ENCODE results near the gene PAPPA2. TPM values are rescaled to one million over a fixed set of nuclear protein-coding genes. Genes with fewer than 3 reads are reported as not detected.

Gene PAPPA2
- total and polyA plus RNA-seq, 7 donors = under 0.01 to 3.9 (median 1.2) TPM; not detected in 1

DNA sequence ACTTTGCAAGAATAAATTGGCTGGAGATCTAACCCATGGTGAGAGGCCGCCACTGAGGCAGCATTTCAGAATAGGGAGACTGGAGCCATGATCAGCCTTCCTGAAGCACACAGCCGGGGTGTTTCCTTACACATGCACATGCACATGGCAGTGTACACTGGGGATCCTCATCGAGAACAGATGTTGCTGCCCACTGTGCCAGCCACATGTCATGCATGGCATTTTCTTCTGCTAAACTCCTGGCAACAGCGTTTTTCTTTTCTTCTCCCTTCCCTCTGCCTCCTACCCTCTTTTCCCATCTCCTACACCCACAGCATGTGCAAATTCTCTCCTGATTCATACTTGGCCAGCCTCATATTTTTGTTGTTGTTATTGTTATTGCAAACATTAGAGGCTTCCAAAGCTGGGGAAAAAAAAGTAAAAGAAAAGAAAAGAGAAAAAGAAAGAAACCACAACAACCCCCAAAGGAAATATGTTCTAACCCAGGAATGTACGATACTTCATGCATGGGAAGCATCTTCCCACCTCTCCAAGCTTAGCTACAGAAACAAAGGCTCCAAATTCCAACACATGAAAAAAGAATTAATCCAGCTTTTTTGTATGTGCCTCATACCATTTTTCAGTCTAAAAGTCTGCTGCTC is 357.5 kb downstream of the PAPPA2 start:
- 79 to 81% methylated on average over 5 of the region's 5 CpGs for WGBS, 2 donors
- TF ChIP-seq, protein P1, sequence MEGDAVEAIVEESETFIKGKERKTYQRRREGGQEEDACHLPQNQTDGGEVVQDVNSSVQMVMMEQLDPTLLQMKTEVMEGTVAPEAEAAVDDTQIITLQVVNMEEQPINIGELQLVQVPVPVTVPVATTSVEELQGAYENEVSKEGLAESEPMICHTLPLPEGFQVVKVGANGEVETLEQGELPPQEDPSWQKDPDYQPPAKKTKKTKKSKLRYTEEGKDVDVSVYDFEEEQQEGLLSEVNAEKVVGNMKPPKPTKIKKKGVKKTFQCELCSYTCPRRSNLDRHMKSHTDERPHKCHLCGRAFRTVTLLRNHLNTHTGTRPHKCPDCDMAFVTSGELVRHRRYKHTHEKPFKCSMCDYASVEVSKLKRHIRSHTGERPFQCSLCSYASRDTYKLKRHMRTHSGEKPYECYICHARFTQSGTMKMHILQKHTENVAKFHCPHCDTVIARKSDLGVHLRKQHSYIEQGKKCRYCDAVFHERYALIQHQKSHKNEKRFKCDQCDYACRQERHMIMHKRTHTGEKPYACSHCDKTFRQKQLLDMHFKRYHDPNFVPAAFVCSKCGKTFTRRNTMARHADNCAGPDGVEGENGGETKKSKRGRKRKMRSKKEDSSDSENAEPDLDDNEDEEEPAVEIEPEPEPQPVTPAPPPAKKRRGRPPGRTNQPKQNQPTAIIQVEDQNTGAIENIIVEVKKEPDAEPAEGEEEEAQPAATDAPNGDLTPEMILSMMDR (IDR thresholded peaks at IDR 0.05) = no peak
- TF ChIP-seq POLR2AphosphoS5 (IDR thresholded peaks at IDR 0.05) = no peak
- TF ChIP-seq POLR2A (IDR thresholded peaks at IDR 0.05) = no peak
- TF ChIP-seq EP300 (IDR thresholded peaks at IDR 0.05) = no peak
- Histone ChIP-seq H3K4me1 (no peaks in the 10 kb centered on the region), H3K36me3 (no peaks in the 10 kb centered on the region), H3K27me3 (no peaks in the 10 kb centered on the region), H3K9me3 (no peaks in the 10 kb centered on the region), H3K27ac (no peak overlapping the region), H3K4me3 (no peak overlapping the region)
- intact Hi-C loops (cut with DNase I) = no loop called here
- DNase-seq = no peak

- intact Hi-C loops (cut with DNase I) = no loop called here
- no peak overlapping the region for H3K27ac ChIP-seq
- no peak for DNase-seq
- H3K9me3 ChIP-seq = no peaks in the 10 kb centered on the region
- H3K4me3 ChIP-seq = no peak overlapping the region
- no peaks in the 10 kb centered on the region for H3K36me3 ChIP-seq
- no peaks in the 10 kb centered on the region for H3K4me1 ChIP-seq
- TF ChIP-seq EP300 (IDR thresholded peaks at IDR 0.05) (no peak), POLR2A (IDR thresholded peaks at IDR 0.05) (no peak), POLR2AphosphoS5 (IDR thresholded peaks at IDR 0.05) (no peak)
- TF ChIP-seq, protein P1 (IDR thresholded peaks at IDR 0.05) = no peak
- 21 to 41% methylated on average over 1 of the region's 1 CpG for WGBS, 2 donors
- no peaks in the 10 kb centered on the region for H3K27me3 ChIP-seq
These were observed 363.3 kb downstream of the PAPPA2 start for GRCh38 chr1:176826265-176826664.

GRCh38 chr1:176829261-176829660 is 366.3 kb downstream of the PAPPA2 start:
- no peak for TF ChIP-seq POLR2AphosphoS5 (IDR thresholded peaks at IDR 0.05)
- TF ChIP-seq EP300 (IDR thresholded peaks at IDR 0.05) = no peak
- TF ChIP-seq, protein P1 (IDR thresholded peaks at IDR 0.05) = no peak
- no peak for TF ChIP-seq POLR2A (IDR thresholded peaks at IDR 0.05)
- intact Hi-C loops (cut with DNase I) = no loop called here
- H3K4me1 ChIP-seq = no peaks in the 10 kb centered on the region
- no peak overlapping the region for H3K4me3 ChIP-seq
- WGBS, 2 donors = 53 to 68% methylated on average over 8 of the region's 8 CpGs
- no peak for DNase-seq
- H3K27me3 ChIP-seq = no peaks in the 10 kb centered on the region
- H3K36me3 ChIP-seq = no peaks in the 10 kb centered on the region
- H3K27ac ChIP-seq = no peak overlapping the region
- H3K9me3 ChIP-seq = no peaks in the 10 kb centered on the region

DNA sequence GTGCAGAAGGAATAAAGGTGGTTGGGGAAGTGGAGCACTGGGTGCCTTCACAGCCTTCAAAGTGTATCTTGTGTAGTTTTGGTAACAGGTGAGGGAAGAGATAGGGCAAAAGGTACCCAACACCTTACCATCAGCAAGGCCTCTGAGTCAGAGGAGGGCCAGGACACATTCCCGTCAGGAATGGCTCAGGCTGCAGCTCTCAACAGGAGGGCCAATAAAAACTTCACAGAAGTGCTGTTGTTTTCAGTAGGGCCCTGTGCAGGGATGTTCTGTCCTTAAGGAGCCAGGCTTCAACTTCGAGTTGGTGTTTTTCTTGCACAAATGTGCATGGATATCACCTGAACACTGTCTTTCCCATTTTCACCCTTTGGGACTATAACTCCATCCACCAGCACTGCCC is 368.2 kb downstream of the PAPPA2 start:
- no peaks in the 10 kb centered on the region for H3K27me3 ChIP-seq
- H3K4me1 ChIP-seq = no peaks in the 10 kb centered on the region
- no peak overlapping the region for H3K27ac ChIP-seq
- no peaks in the 10 kb centered on the region for H3K9me3 ChIP-seq
- intact Hi-C loops (cut with DNase I) = no loop called here
- DNase-seq = no peak
- no peaks in the 10 kb centered on the region for H3K36me3 ChIP-seq
- WGBS, 2 donors = 37 to 58% methylated on average over 2 of the region's 2 CpGs
- TF ChIP-seq POLR2A (IDR thresholded peaks at IDR 0.05) (no peak), POLR2AphosphoS5 (IDR thresholded peaks at IDR 0.05) (no peak), EP300 (IDR thresholded peaks at IDR 0.05) (no peak)
- TF ChIP-seq, protein P1 (IDR thresholded peaks at IDR 0.05) = no peak
- no peak overlapping the region for H3K4me3 ChIP-seq

DNA sequence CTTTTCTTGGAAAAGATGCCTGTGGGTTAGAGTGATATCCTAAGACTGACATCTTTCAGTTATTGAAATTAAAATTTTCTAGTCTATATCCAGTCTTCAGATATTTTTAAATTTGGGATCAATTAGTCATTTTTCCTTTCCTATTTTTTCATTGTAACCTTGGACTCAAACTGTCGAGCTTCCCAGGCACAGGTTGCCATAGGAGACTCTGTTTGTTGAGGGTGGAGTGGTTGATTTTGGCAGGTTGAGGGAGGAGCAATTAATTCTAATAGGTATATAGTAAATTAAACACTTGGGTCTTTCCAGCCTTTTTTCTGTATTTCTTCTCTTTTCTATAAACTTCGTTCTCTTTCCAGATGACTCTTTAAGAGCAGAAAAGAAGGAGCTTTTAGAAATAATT is 374.7 kb downstream of the PAPPA2 start:
- 45 to 67% methylated on average over 2 of the region's 2 CpGs for WGBS, 2 donors
- DNase-seq = no peak
- H3K9me3 ChIP-seq = no peaks in the 10 kb centered on the region
- no peak overlapping the region for H3K27ac ChIP-seq
- H3K36me3 ChIP-seq = no peaks in the 10 kb centered on the region
- TF ChIP-seq EP300 (IDR thresholded peaks at IDR 0.05) = no peak
- TF ChIP-seq, protein P1 (IDR thresholded peaks at IDR 0.05) = no peak
- TF ChIP-seq POLR2A (IDR thresholded peaks at IDR 0.05) = no peak
- TF ChIP-seq POLR2AphosphoS5 (IDR thresholded peaks at IDR 0.05) = no peak
- intact Hi-C loops (cut with DNase I) = no loop called here
- no peak overlapping the region for H3K4me3 ChIP-seq
- peaks cover 0 to 1% (median 0%) of the 10 kb centered on the region in 4 donors for H3K4me1 ChIP-seq
- no peaks in the 10 kb centered on the region for H3K27me3 ChIP-seq

Measured in sigmoid colon (tissue), 7 donors.